HG02588 (cell line): ENCODE results near the gene SLC5A12.
"Not testable (repeated sequence)": the region's sequence is repeated elsewhere in the genome, so short reads cannot be mapped to it uniquely, and the experiment has no call there.

Experiments
- ATAC-seq: cut with Tn5 transposase; IDR thresholded peaks from one replicate; pipeline ENCODE4 v1.9.1; 2021; ENCODE audit warnings: mild to moderate bottlenecking, moderate library complexity; ENCODE audit not compliant: unreplicated experiment

SLC5A12 gene

GRCh38 chr11:26655287-26655686, 66.6 kb downstream of the SLC5A12 start:
- ATAC-seq = no peak

GRCh38 chr11:26651916-26652315, 69.9 kb downstream of the SLC5A12 start:
- peak; percentile 56 for ATAC-seq

GRCh38 chr11:26649884-26650283, 72.0 kb downstream of the SLC5A12 start:
- peak; percentile 96 for ATAC-seq

GRCh38 chr11:26643314-26643713, 78.5 kb downstream of the SLC5A12 start:
- not testable (repeated sequence) for ATAC-seq

- ATAC-seq = peak; percentile 94
Observed at GRCh38 chr11:26632691-26633159, 89.1 kb downstream of the SLC5A12 start.

DNA sequence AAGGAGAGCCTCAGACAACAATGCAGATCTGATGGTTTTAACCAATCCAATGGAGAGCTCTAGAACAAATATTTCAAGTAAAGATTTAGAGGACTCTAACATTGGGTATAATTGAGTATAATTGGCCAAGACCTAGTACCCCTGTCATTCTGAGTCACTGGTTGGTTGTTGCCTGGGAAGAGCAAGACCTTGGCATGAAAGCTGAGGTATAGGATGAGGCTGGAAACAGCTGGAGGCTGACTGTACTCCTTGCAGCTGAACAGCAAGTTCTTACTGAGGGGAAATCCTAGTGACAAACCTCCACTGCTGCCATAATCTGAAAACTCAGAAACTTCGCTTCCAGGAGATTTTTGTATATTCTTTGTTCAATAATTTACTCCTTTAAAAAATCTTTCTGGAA, 95.5 kb downstream of the SLC5A12 start:
- no peak for ATAC-seq

DNA sequence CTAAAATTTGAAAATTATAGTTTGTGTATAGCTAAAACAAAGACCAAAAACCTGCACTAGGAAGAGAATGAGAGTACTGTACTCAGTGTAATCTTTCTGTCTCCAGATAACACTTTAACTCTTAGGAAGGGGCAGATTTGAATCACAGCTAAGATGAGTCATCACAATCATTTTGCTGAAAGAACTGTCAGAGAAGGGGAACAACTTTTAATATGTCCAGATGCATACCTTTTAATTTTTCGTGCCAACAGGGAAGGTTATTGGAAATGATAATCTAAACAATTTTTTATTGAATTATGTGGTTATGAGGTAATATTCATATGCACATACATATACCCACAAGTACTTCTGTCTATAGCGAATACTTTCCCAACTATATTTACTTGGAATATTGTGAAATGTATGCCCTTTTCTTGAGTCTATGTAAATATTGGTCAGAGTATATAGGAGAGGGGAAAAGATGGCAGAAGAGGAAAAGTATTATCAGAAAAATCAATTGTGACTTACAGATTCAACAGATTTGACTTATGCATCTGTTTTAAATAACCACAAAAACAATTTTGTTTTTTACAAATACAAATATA, 98.7 kb downstream of the SLC5A12 start:
- ATAC-seq = peak; percentile 59

DNA sequence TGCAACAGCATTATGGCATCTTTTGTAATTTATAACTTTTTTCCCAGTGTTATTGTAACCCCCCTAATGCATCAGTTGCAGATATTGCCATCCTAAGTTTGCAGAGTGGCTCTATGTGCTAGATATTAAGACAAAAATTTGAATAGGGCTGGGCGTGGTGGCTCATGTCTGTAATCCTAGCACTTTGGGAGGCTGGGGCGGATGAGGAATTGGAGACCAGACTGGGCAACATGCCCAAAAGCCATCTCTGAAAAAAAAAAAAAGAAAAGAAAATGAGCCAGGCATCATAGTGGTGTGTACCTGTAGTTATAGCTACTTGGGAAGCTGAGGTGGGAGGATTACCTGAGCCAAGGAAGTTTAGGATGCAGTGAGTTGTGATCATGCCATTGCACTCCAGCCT, 99.7 kb downstream of the SLC5A12 start:
- ATAC-seq = no peak

DNA sequence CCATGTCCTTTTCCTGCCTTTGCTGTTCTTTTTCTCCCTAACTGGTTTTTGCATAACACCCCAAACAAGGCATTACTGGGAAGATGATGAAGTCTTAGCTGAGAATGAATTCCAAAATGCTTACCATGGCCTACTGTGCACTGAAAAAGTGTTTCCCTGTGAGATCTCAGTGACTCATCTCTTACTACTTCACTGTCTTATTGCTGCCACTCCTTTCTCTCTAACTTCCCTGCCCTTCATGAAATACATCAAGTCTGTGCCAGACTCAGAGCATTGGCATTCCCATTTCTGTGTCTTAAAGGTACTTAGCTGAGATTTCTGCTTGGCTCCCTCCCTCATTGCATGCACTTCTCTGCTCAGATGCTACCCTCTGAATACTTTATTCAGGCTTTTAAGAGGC, 100.7 kb downstream of the SLC5A12 start:
- no peak for ATAC-seq

GRCh38 chr11:26620282-26621045, 101.4 kb downstream of the SLC5A12 start:
- ATAC-seq = no peak

GRCh38 chr11:26618441-26618840, 103.4 kb downstream of the SLC5A12 start:
- ATAC-seq = no peak
